K562 (cell line): Measurements from ENCODE around the gene NTM. TPM values are rescaled to one million over a fixed set of nuclear protein-coding genes. Genes with fewer than 3 reads are reported as not detected.

ENCODE experiments used
- ATAC-seq: fragments of 200-7000 bp; cut with Tn5 transposase; 3 replicates; pipeline ENCODE4 v1.9.1; 2020; ENCODE audit warnings: moderate library complexity
- BruUV-seq: library from RNA; stranded (reverse); fragments of 400-500 nt; replicated peaks from 2 replicates; lab custom pipeline; 2021; lab: Mats Ljungman, UMichigan
- CTCF ChIA-PET: fragments of 300-600 bp; formaldehyde crosslinking; extraction: SDS; loops from one replicate; lab custom pipeline; 2021; ENCODE audit warnings: low intra/inter-chr PET ratio; lab: Yijun Ruan, JAX
- POLR2A ChIA-PET: fragments of 300-600, 350-650 bp; sonication (Branson Sonifier 250); formaldehyde crosslinking; extraction: SDS; loops from one replicate; lab custom pipeline; 2021; ENCODE audit warnings: antibody characterized with exemption, inconsistent platforms; lab: Yijun Ruan, JAX
- DNase-seq, 4 experiments: peaks; one replicate each; pipeline versions ENCODE4 v3.0.0 to v3.0.0-alpha.2; 2011 to 2018; ENCODE audit warnings: low spot score in 3 of 4, mixed read lengths in 3 of 4; ENCODE audit errors: extremely low read depth in 1 of 4
- FAIRE-seq: peaks from 2 replicates; lab custom pipeline; 2011; peaks lifted over from hg19 to GRCh38; lab: Jason Lieb, UNC
- H2AFZ ChIP-seq: 2 replicates; pipeline ENCODE4 v1.6.0; 2011; ENCODE audit warnings: low read depth, low read length, control low read depth, inconsistent platforms
- H3K27ac ChIP-seq: fragments of 200-600 bp; 3 replicates; pipeline ENCODE4 v1.8.0; 2011; ENCODE audit warnings: low read depth, mild to moderate bottlenecking, control low read depth, inconsistent platforms, low read length, moderate library complexity, mixed read lengths; ENCODE audit errors: extremely low read depth
- H3K27me3 ChIP-seq, 2 experiments: fragments of 300-600 bp in 1 of 2; 2 replicates in 1 of 2; 3 replicates in 1 of 2; pipeline versions ENCODE4 v1.6.0 to v1.8.0; 2011; ENCODE audit warnings: inconsistent platforms in 2 of 2, low read length in 2 of 2, mild to moderate bottlenecking in 1 of 2, mixed read lengths in 1 of 2, moderate library complexity in 1 of 2; ENCODE audit not compliant: control insufficient read depth in 2 of 2, insufficient read depth in 2 of 2
- H3K36me3 ChIP-seq: fragments of 300-600 bp; 3 replicates; pipeline ENCODE4 v1.8.0; 2011; ENCODE audit warnings: mild to moderate bottlenecking, low read length, inconsistent platforms; ENCODE audit not compliant: control insufficient read depth, insufficient read depth
- H3K4me1 ChIP-seq, 2 experiments: fragments of 200-600 bp in 1 of 2; replicated peaks in 1 of 2; 2 replicates in 1 of 2; 3 replicates in 1 of 2; pipeline versions ENCODE4 v1.5.1 to v1.8.0; 2011; ENCODE audit warnings: inconsistent platforms in 2 of 2, low read length in 2 of 2, mild to moderate bottlenecking in 1 of 2, mixed read lengths in 1 of 2, moderate library complexity in 1 of 2; ENCODE audit not compliant: control insufficient read depth in 2 of 2, insufficient read depth in 2 of 2
- H3K4me2 ChIP-seq: 2 replicates; pipeline ENCODE4 v1.6.1; 2011; ENCODE audit warnings: low read length, control low read depth, inconsistent platforms, mixed read lengths; ENCODE audit not compliant: insufficient read depth
- H3K4me3 ChIP-seq: fragments of 200-600 bp; sonication (generic), shearing (Covaris generic); 2 replicates; pipeline ENCODE4 v1.5.1; 2016; ENCODE audit warnings: control low read depth, inconsistent platforms
- H3K79me2 ChIP-seq: fragments of 200-600 bp; 3 replicates; pipeline ENCODE4 v1.8.0; 2011; ENCODE audit warnings: low read length, inconsistent platforms; ENCODE audit not compliant: control insufficient read depth, insufficient read depth
- H3K9ac ChIP-seq, 2 experiments: 2 replicates each; pipeline versions ENCODE4 v1.6.0 to v1.6.1; 2011; ENCODE audit warnings: low read depth in 2 of 2, low read length in 2 of 2, control low read depth in 1 of 2, inconsistent platforms in 1 of 2, mild to moderate bottlenecking in 1 of 2, mixed read lengths in 1 of 2; ENCODE audit not compliant: insufficient read depth in 1 of 2
- H3K9me1 ChIP-seq: one replicate; pipeline ENCODE4 v1.6.0; 2011; ENCODE audit warnings: inconsistent platforms, mild to moderate bottlenecking, low read length, moderate library complexity; ENCODE audit not compliant: control insufficient read depth, insufficient read depth
- H3K9me3 ChIP-seq: replicated peaks from 2 replicates; pipeline ENCODE4 v1.5.1; 2011; ENCODE audit warnings: low read depth, low read length, inconsistent platforms; ENCODE audit not compliant: control insufficient read depth, insufficient read depth
- H4K20me1 ChIP-seq: replicated peaks from 2 replicates; pipeline ENCODE4 v1.6.1; 2011; ENCODE audit warnings: low read length, inconsistent platforms, mixed read lengths; ENCODE audit not compliant: control insufficient read depth, insufficient read depth
- BRCA1 ChIP-seq, 2 experiments: fragments of 450-650 bp in 1 of 2; sonication (generic) in 1 of 2; formaldehyde crosslinking in 1 of 2; IDR thresholded peaks; 2 replicates each; pipeline versions ENCODE4 v1.5.0 to v1.6.1; 2017 to 2020; ENCODE audit warnings: mild to moderate bottlenecking in 1 of 2, missing genetic modification reagents in 1 of 2
- LCOR ChIP-seq: sonication (generic); formaldehyde crosslinking; IDR thresholded peaks from 2 replicates; pipeline ENCODE4 v1.8.0; 2022; ENCODE audit warnings: mild to moderate bottlenecking, missing genetic modification reagents
- MBD1 ChIP-seq: fragments of 250-450 bp; sonication (Bioruptor Pico); IDR thresholded peaks from 2 replicates; pipeline ENCODE4 v1.8.0; 2022; ENCODE audit warnings: inconsistent platforms
- NCOA6 ChIP-seq: fragments of 450-650 bp; IDR thresholded peaks from 2 replicates; pipeline ENCODE4 v1.6.1; 2017; ENCODE audit warnings: mild to moderate bottlenecking
- PRMT5 ChIP-seq: sonication (generic); formaldehyde crosslinking; IDR thresholded peaks from 2 replicates; pipeline ENCODE4 v1.5.0; 2020; ENCODE audit warnings: missing genetic modification reagents
- SMAD1 ChIP-seq: fragments of 150-350 bp; IDR thresholded peaks from 2 replicates; pipeline ENCODE4 v1.6.1; 2014; ENCODE audit warnings: low read length, low read depth; ENCODE audit not compliant: partially characterized antibody
- TGIF2 ChIP-seq: sonication (generic); formaldehyde crosslinking; IDR thresholded peaks from 2 replicates; pipeline ENCODE4 v1.8.1; 2022; ENCODE audit warnings: mild to moderate bottlenecking, missing genetic modification reagents, moderate library complexity
- ZNF583 ChIP-seq: fragments of 250-450 bp; sonication (Bioruptor Pico); IDR thresholded peaks from 2 replicates; pipeline ENCODE4 v1.4.0; 2020
- ZNF592 ChIP-seq: fragments of 450-650 bp; IDR thresholded peaks from 2 replicates; pipeline ENCODE4 v1.6.1; 2017; ENCODE audit warnings: antibody characterized with exemption, mild to moderate bottlenecking
- WGBS: fragments of 100-300 bp; shearing (Covaris generic); methylation state at CpG from one replicate; pipeline ENCODE4 v1.1.6; 2016; ENCODE audit warnings: low coverage, mixed read lengths; ENCODE audit not compliant: insufficient coverage; ENCODE audit errors: missing lambda C conversion rate; 5-methylcytosine and 5-hydroxymethylcytosine counted together
- in situ Hi-C: fragments of 300-500 bp; cut with MboI; formaldehyde crosslinking; loops from 4 replicates; pipeline ENCODE4 v1.15.0; 2018; ENCODE audit warnings: inconsistent platforms, mixed read lengths
- intact Hi-C: fragments of 100-400 bp; cut with micrococcal nuclease; formaldehyde crosslinking; loops from 2 replicates; pipeline ENCODE4 v1.14.2; 2022
- polyA plus RNA-seq, 8 experiments: library from polyadenylated mRNA; depleted of rRNA in 4 of 8; stranded (reverse) in 5 of 8; unstranded in 3 of 8; fragments of >200 nt; fragmentation: Nextera tagmentation in 2 of 8; fragmentation: Illumina TruSeq in 1 of 8; extraction: Ambion mirVana in 2 of 8; extraction: Trizol in 1 of 8; gene quantifications; 2 replicates each; pipeline versions ENCODE4 v1.2.1 to v1.2.3, GENCODE V29; 2011 to 2014; ENCODE audit warnings: inconsistent platforms in 1 of 8, missing spikeins in 1 of 8
- total RNA-seq, 7 experiments: library from RNA; depleted of rRNA in 6 of 7; stranded (reverse); fragments of >200 nt in 6 of 7; fragmentation: Illumina TruSeq in 2 of 7; extraction: Trizol in 2 of 7; gene quantifications; 2 replicates each; pipeline versions ENCODE4 v1.2.1 to v1.2.3, GENCODE V29; 2011 to 2021; ENCODE audit warnings: low replicate concordance in 1 of 7

NTM gene
- total and polyA plus RNA-seq, 9 of the 15 experiments (the other 6 are each of a cell fraction or from before 2014, with no cell fraction given) = not detected

GRCh38 chr11:131560287-131560686, 189.9 kb downstream of the NTM start:
- FAIRE-seq (no peak), DNase-seq (no peak), ATAC-seq (no peak)
- no peaks in the 10 kb centered on the region for H3K36me3 ChIP-seq
- H3K79me2 ChIP-seq = no peaks in the 10 kb centered on the region
- H3K9ac ChIP-seq = no peak overlapping the region
- peaks cover 0 to 7% of the 10 kb centered on the region in 2 experiments; a peak in 1 of 5 replicates for H3K27me3 ChIP-seq
- H2AFZ ChIP-seq = no peak overlapping the region
- no peak overlapping the region for H3K27ac ChIP-seq
- 0% methylated on average over 4 of the region's 4 CpGs for WGBS
- ChIA-PET POLR2A (interaction anchor here (0.8 kb wide), 1 partner anchor 9 kb away, joined by 4 read pairs; no protein-coding TSS in a partner anchor), CTCF (no interaction called here)
- no peaks in the 10 kb centered on the region for H3K9me3 ChIP-seq
- no peaks in the 10 kb centered on the region for H3K4me1 ChIP-seq
- in situ Hi-C loops (no loop called here), intact Hi-C loops (no loop called here)
- H3K4me2 ChIP-seq = no peak overlapping the region
- H4K20me1 ChIP-seq = 0 out of 2 replicates have a peak, but pooled peaks cover 3% of the 10 kb centered on the region
- no peak overlapping the region for H3K4me3 ChIP-seq
- H3K9me1 ChIP-seq = no peaks in the 10 kb centered on the region
- BruUV-seq = no TSS peak
- no peak for TF ChIP-seq ZNF592
- TF ChIP-seq TGIF2 (CRISPR knock-in tag) = no peak
- no peak for TF ChIP-seq SMAD1
- no peak for TF ChIP-seq LCOR (CRISPR knock-in tag)
- no peak for TF ChIP-seq PRMT5 (CRISPR knock-in tag)
- no peak for TF ChIP-seq NCOA6
- TF ChIP-seq MBD1 (CRISPR knock-in tag) = no peak
- no peak for TF ChIP-seq ZNF583
- TF ChIP-seq BRCA1 (IDR thresholded peaks at IDR 0.05) = no peak
- TF ChIP-seq BRCA1 (CRISPR knock-in tag; IDR thresholded peaks at IDR 0.05) = no peak
